ENCODE data around the gene CDK19. TPM values are rescaled to one million over a fixed set of nuclear protein-coding genes. Genes with fewer than 3 reads are reported as not detected.

Gene CDK19
- total RNA-seq = 26.6 TPM
- long read RNA-seq, full-length matches to known transcripts = 4 of 10 reads
- long read RNA-seq, partial matches to known transcripts = 1 of 10 reads
- long read RNA-seq, other reads (novel, unspliced or antisense) = 5 of 10 reads

DNA sequence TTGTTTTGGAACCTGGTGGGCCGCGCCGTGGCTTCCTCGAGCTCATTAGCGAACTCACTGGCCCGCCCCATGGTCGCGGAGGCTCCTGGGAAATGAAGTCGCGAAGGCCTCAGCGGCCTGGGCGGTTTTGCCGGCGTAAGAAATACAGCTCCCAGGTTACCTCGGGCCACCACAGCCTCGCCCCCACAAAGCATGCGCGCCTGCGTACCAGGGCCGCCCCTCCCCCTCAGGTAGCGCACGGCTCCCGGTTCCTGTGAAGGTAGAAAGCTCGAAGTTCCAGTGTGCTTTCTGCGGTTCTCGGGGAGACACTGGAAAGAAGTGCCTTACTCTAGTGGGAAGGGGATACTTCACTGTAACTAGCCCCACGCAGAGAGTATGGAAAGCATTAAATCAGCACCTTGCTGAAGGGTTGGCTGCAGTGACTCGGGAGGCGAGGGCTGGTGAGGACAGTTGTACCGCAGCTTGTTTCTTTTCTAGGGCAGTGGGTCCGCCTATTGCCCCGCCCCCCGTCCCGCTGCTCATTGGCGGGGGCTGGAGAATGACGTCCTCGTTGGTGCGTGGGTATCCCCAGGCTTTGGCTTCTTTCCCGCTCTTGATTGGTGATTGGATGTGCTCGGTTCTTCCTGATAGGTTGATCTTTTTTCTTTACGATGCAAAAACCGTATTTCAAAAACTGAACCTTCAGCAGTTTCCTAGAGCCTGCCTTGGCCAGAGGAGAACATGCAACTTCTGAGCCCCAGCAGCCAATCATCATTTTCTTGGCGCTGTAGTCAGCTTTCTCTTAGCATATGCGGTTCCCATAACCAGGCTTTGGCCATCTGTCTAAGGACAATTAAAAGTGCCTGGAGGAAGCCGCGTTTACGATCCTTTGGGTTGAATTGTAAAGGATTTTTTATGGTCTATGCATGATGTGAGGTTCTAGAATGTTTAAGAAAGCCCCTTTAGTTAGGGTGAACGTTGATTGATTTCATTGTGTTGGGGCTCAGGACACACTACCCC is at the start of gene CDK19:
CDK19 (minus strand) TSS at position 59 of the 999 bp plus-strand sequence. CDS start 333 bp downstream, outside the sequence.
- H3K9me3 ChIP-seq = no peaks in the 10 kb centered on the region
- TF ChIP-seq, protein P1, sequence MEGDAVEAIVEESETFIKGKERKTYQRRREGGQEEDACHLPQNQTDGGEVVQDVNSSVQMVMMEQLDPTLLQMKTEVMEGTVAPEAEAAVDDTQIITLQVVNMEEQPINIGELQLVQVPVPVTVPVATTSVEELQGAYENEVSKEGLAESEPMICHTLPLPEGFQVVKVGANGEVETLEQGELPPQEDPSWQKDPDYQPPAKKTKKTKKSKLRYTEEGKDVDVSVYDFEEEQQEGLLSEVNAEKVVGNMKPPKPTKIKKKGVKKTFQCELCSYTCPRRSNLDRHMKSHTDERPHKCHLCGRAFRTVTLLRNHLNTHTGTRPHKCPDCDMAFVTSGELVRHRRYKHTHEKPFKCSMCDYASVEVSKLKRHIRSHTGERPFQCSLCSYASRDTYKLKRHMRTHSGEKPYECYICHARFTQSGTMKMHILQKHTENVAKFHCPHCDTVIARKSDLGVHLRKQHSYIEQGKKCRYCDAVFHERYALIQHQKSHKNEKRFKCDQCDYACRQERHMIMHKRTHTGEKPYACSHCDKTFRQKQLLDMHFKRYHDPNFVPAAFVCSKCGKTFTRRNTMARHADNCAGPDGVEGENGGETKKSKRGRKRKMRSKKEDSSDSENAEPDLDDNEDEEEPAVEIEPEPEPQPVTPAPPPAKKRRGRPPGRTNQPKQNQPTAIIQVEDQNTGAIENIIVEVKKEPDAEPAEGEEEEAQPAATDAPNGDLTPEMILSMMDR (IDR thresholded peaks at IDR 0.05) = no peak
- peaks cover 19% of the 10 kb centered on the region for H3K4me1 ChIP-seq
- no peaks in the 10 kb centered on the region for H3K36me3 ChIP-seq
- intact Hi-C loops (cut with DNase I) = no loop called here
- H3K27ac ChIP-seq = peak within 1 kb of the TSS; percentile 97
- H3K27me3 ChIP-seq = no peaks in the 10 kb centered on the region
- ATAC-seq (peak; percentile 95), DNase-seq (peak; percentile 99)
- H3K4me3 ChIP-seq = peak within 1 kb of the TSS; percentile 97

DNA sequence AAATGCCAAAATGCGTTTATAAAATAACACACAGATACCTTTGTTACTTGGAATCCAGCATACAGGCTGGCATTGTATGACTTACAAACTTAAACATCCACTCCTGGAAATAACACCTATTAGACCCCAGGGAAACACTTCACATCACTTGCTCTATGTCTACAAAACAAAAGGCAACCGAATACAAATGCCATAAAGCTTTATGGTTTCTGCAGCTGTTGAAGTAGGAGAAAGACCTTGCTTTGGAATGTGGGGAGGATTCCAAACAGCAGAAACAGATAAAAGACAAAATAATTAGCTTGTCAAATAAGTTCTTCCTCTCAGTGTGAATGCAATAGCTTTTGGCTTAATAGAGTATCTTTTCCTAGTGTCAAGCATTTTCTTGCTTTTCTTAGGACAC is 49.6 kb upstream of the CDK19 start:
- H3K4me1 ChIP-seq = no peaks in the 10 kb centered on the region
- TF ChIP-seq, protein P1 (IDR thresholded peaks at IDR 0.05) = no peak
- H3K4me3 ChIP-seq = no peak overlapping the region
- H3K27ac ChIP-seq = no peak overlapping the region
- intact Hi-C loops (cut with DNase I) = no loop called here
- no peak for DNase-seq
- H3K36me3 ChIP-seq = no peaks in the 10 kb centered on the region
- no peaks in the 10 kb centered on the region for H3K9me3 ChIP-seq
- no peak for ATAC-seq
- no peaks in the 10 kb centered on the region for H3K27me3 ChIP-seq

DNA sequence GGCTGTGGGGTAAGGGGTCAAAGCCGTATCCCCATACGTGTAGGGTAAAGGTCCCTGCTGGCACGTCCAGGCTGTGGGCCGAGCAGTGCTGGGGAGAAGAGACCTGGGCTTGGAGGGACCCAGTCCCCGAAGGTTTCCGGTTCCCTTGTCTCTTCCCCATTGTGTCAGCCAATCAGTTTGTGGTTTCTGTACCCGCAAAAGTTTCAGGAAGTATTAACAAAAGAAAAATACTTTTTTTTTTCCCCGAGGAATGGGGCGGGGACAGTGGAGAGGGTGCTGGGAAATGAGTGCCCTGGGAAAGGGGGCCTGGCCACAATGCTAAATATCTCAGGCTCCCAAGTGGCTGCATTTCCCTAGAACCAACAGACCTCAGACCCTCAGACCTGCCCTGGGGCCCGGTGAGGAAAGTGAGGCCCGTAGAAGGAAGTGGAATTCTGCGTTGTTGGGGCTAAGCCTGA is 44.1 kb upstream of the CDK19 start:
- H3K4me1 ChIP-seq = no peaks in the 10 kb centered on the region
- H3K4me3 ChIP-seq = peak overlapping the region; percentile 15
- no peaks in the 10 kb centered on the region for H3K36me3 ChIP-seq
- intact Hi-C loops (cut with DNase I) = no loop called here
- TF ChIP-seq, protein P1 (IDR thresholded peaks at IDR 0.05) = no peak
- ATAC-seq = peak; percentile 81
- no peaks in the 10 kb centered on the region for H3K9me3 ChIP-seq
- no peaks in the 10 kb centered on the region for H3K27me3 ChIP-seq
- H3K27ac ChIP-seq = peak overlapping the region; percentile 58
- DNase-seq = peak; percentile 67

GRCh38 chr6:110858562-110859214 is 43.4 kb upstream of the CDK19 start:
- Histone ChIP-seq H3K36me3 (no peaks in the 10 kb centered on the region), H3K4me3 (peak overlapping the region; percentile 15), H3K4me1 (no peaks in the 10 kb centered on the region), H3K27me3 (no peaks in the 10 kb centered on the region), H3K9me3 (no peaks in the 10 kb centered on the region), H3K27ac (peak overlapping the region; percentile 58)
- intact Hi-C loops (cut with DNase I) = no loop called here
- TF ChIP-seq, protein P1 (IDR thresholded peaks at IDR 0.05) = no peak
- ATAC-seq (peak; percentile 6), DNase-seq (peak; percentile 63)

DNA sequence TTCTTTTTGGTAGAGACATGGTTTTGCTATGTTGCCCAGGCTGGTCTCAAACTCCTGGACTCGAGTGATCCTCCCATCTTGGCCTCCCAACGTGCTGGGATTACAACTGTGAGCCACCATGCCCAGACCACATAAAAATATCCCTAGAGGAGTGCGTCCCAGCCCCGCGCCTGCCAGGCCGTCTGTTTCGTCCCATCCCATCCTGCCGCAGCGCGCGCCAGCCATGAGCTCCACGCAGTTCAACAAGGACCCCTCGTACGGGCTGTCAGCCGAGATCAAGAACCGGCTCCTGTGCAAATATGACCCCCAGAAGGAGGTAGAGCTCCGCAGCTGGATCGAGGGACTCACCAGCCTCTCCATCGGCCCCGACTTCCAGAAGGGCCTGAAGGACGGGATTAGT is 42.7 kb upstream of the CDK19 start:
- no peaks in the 10 kb centered on the region for H3K4me1 ChIP-seq
- TF ChIP-seq, protein P1 (IDR thresholded peaks at IDR 0.05) = no peak
- no peaks in the 10 kb centered on the region for H3K27me3 ChIP-seq
- DNase-seq (no peak), ATAC-seq (no peak)
- no peak overlapping the region for H3K27ac ChIP-seq
- no peaks in the 10 kb centered on the region for H3K36me3 ChIP-seq
- no peaks in the 10 kb centered on the region for H3K9me3 ChIP-seq
- no peak overlapping the region for H3K4me3 ChIP-seq
- intact Hi-C loops (cut with DNase I) = no loop called here
